ENCODE results near the gene LYZL1.
"Not testable (repeated sequence)": the region's sequence is repeated elsewhere in the genome, so short reads cannot be mapped to it uniquely, and the experiment has no call there.

LYZL1 gene

GRCh38 chr10:29288906-29289305 is at the start of gene LYZL1:
Gene LYZL1, plus strand, starts transcription at chr10:29289070. Its CDS starts 2,798 bp downstream, at chr10:29291868.
- not testable (repeated sequence) for H3K4me3 ChIP-seq, H3K27ac ChIP-seq

DNA sequence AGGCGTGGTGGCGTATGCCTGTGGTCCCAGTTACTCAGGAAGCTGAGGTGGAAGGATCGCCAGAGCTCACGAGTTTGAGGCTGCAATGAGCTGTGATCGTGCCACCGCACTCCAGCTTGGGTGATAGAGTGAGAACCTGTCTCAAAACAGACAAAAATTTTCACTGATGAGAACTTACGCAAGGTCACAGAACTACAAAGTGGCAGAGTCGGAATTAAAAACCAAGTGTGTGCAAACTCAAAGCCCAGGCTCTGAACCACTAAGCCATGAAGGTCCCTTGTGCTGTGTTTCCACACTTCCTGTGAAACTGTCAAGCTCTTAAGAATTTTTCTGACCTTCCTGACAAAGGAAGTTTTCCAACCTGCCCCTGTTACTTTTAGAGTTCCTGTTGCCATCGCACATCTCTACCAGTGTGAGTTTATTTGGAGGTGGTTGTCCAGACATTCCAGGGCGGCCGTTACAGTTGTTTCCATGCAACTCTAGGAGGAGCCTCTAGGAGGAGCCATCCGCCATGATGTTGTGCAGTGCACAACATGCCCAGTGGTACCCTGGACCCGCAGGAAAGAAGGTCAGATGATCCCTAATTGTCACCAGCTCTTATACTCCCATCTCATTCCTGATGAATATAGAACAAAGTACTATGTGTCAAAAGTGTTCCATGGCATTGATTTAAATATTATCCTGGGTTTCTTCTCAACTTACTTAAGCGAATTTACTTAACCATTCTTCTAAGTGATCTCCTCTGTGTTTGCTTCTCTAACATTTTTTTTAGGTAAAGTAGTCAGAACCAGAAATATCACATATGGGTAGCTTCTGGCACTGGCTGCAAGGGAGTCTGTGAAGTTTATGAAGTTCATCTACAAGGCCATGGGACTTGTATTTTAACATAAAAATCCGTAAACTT is 49.0 kb upstream of the LYZL1 start:
- Histone ChIP-seq H3K27ac (no peak overlapping the region), H3K4me3 (no peak overlapping the region)

DNA sequence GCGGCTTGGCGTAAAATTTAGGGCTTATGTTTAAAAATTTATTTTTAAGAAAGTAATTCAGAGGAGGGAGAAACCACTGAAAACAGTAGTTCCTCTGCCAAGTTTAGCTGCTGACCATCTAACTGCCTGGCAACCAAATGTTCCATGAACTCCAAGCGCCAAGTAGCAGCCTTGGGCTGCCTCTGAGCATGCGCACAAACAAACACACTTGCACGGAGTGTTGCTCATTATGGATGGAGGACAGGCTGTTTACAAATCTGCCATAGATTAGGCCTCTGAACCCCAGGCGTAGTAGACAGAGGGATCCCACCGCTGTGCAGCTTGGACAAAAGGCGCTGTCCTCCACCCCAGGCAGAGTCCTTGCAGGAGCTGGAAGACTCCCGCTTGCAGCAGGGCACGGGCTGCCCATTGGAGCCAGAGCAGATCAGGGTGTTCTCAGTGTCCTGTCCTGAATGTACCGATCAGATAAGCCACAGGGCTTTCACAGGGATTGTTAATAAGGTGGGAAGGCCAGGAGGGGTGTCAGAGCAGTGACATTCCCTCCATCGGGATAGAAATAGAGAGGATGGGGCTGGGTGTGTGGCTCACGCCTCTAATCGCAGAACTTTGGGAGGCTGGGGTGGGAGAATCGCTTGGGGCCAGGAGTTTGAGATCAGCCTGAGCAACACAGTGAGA is 47.7 kb upstream of the LYZL1 start:
- Histone ChIP-seq H3K4me3 (no peak overlapping the region), H3K27ac (no peak overlapping the region)

GRCh38 chr10:29241925-29242324 is 46.9 kb upstream of the LYZL1 start:
- Histone ChIP-seq H3K4me3 (no peak overlapping the region), H3K27ac (no peak overlapping the region)

- no peak overlapping the region for H3K27ac ChIP-seq
- no peak overlapping the region for H3K4me3 ChIP-seq
Measured at GRCh38 chr10:29243066-29243465, 45.8 kb upstream of the LYZL1 start.

GRCh38 chr10:29243750-29244149 is 45.1 kb upstream of the LYZL1 start:
- Histone ChIP-seq H3K27ac (no peak overlapping the region), H3K4me3 (no peak overlapping the region)

- H3K27ac ChIP-seq: no peak overlapping the region
- H3K4me3 ChIP-seq: no peak overlapping the region
Measured at GRCh38 chr10:29244978-29245377, 43.9 kb upstream of the LYZL1 start.

GRCh38 chr10:29245476-29245875 is 43.4 kb upstream of the LYZL1 start:
- Histone ChIP-seq H3K27ac (no peak overlapping the region), H3K4me3 (no peak overlapping the region)

DNA sequence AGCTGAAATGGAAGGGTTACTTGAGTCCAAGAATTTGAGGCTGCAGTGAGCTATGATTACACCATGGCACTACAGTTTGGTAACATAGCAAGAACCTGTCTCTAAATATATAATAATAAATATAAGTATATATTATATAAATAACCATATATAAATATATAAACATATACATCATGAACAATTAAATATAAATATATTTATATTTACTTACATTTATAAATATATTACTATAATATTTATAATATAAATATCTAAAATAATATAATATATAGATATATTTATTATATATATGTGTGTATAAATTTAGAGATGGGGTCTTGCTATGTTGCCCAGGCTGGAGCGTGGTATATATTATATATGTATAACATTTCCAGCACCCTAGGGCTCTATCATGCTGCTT is 42.4 kb upstream of the LYZL1 start:
- no peak overlapping the region for H3K27ac ChIP-seq
- no peak overlapping the region for H3K4me3 ChIP-seq

GRCh38 chr10:29248158-29248557 is 40.7 kb upstream of the LYZL1 start:
- no peak overlapping the region for H3K4me3 ChIP-seq
- H3K27ac ChIP-seq: no peak overlapping the region

DNA sequence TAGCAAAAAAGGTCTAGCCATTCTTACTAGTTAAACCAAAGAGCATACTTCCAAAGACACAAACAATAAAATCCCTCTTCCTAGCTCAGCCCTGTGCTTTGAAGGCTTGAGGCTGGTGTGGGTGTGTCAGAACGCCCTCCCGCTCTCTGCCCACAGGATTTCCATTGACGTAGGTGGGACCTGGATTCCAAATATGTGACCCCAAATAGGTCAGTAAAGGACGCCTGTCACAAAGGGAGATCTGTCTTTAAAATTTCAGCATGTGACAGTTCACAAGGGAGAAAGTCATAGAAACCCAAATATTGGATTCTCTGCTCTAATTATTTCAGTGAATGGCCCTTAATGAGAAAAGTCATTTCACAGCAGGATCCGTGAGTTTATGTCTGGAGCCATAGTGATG is 39.9 kb upstream of the LYZL1 start:
- Histone ChIP-seq H3K27ac (no peak overlapping the region), H3K4me3 (no peak overlapping the region)

DNA sequence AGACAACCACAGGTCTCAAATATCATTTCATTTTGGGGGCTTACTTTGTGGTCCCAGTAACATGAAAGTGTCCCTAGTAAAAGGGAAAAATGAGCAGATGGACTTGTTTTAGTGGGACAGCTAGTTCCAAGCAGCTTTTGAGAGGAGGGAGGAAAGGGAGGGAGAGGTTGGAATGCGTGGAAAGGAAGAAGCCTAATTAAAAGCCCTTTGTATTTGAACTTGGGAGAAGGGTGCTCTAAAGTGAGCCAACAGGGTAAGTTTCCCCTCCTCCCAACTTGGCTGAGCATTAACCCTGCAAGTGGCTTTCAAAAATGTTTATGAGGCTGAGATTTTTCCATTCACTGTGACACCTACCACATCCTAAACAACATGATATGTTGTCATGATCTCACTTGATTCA is 38.8 kb upstream of the LYZL1 start:
- no peak overlapping the region for H3K4me3 ChIP-seq
- no peak overlapping the region for H3K27ac ChIP-seq

DNA sequence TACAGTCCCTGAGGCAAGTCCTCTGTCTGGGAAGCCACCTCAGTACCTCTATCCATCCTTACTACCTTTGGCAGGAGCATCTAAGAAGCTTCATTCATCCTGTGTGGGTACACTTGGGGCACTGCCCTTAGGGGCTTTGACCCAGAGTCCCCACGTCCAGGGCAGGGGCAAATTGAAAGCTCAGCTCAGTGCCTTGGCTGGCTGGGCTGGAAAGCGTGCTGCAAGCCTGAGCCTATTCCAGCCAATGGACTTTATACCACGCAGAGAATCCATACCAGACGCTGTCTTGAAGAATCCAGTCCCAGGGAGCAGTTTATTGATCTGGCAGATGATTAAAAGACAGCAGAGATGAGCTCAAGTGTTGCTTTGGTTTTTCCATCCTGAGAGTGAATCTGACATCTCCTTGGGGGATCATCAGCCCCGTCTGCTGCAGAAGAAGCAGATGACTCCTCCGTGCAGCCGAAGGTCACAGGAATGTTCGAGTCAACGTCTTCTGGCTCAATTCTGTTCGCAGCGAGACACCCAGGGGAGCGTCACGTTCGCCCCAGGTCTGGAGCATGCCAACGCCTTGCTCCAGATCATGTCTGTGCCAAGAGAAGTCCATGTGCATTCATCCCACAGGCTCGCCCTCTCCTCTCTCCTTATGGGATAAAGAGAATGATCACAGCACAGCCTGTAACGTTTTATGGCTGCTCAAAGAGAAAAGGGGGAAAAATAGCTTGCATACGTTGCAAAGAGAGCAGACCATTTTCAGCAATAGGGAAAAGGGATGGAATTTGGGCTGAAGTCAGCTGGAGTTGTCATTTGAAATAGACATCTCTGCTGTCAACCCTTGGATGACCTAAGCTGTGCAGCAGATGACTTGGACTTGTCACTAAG is 35.8 kb upstream of the LYZL1 start:
- no peak overlapping the region for H3K27ac ChIP-seq
- H3K4me3 ChIP-seq: no peak overlapping the region

GRCh38 chr10:29253690-29254029 is 35.2 kb upstream of the LYZL1 start:
- H3K27ac ChIP-seq: no peak overlapping the region
- no peak overlapping the region for H3K4me3 ChIP-seq

- Histone ChIP-seq H3K27ac (no peak overlapping the region), H3K4me3 (no peak overlapping the region)
Measured at GRCh38 chr10:29254123-29255046, 34.5 kb upstream of the LYZL1 start.

DNA sequence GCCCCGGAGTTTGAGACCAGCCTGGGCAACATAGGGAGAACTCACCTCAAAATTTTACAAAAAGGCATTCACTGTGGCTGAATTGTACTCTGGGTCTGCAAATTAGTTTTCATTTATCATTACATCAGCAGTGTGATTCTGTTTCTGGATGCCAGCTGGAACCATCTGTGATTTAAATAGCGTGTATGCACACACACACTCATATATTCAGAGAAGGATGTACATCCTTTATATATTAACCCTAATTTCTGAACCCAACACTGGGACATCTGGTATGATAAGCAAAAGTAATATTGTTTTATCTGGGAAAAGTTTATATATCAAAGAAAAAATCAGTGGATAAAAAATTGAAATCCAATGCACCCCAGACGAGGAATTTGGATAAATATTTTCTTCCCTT is 33.8 kb upstream of the LYZL1 start:
- Histone ChIP-seq H3K4me3 (no peak overlapping the region), H3K27ac (no peak overlapping the region)

- H3K27ac ChIP-seq: no peak overlapping the region
- no peak overlapping the region for H3K4me3 ChIP-seq
Measured at GRCh38 chr10:29256019-29256418, 32.9 kb upstream of the LYZL1 start.

GRCh38 chr10:29256586-29256985 is 32.3 kb upstream of the LYZL1 start:
- H3K27ac ChIP-seq: no peak overlapping the region
- no peak overlapping the region for H3K4me3 ChIP-seq

GRCh38 chr10:29257106-29257783 is 31.6 kb upstream of the LYZL1 start:
- no peak overlapping the region for H3K4me3 ChIP-seq
- no peak overlapping the region for H3K27ac ChIP-seq
